ENCODE data around the gene GLCCI1. TPM values are rescaled to one million over a fixed set of nuclear protein-coding genes. Genes with fewer than 3 reads are reported as not detected.

The GLCCI1 gene
- total and polyA plus RNA-seq, 2 donors (not counting 3 experiments of a cell fraction or from before 2014, with no cell fraction given): 2.3 to 5.6 TPM

DNA sequence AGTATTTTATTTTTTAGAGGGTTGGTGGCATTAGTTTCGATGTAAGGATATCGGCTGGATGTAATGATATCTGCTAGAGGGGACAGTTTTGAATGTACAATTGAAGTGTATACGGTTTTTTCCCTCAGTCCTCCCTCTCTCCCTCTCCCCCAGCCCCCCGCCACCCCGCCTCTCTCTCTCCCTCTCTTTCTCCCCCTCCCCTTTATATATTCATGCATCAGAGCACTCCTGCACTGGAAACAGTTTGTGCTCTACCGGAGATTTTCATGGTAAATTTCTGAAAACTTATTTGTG lies 1.6 kb downstream of the GLCCI1 start:
- Histone ChIP-seq H3K4me1 (ENCODE audit: control insufficient read depth, extremely low read depth, insufficient read depth, low read length) (peaks cover 10% of the 10 kb centered on the region), H3K27ac (ENCODE audit: insufficient read depth, low read depth, low read length) (no peak overlapping the region), H3K9me3 (replicated peaks; ENCODE audit: control insufficient read depth, insufficient read depth, low read length) (no peaks in the 10 kb centered on the region), H4K20me1 (replicated peaks; ENCODE audit: control insufficient read depth, extremely low read depth, insufficient read depth, low read length) (no peaks in the 10 kb centered on the region), H3K9me1 (replicated peaks; ENCODE audit: control insufficient read depth, extremely low read depth, insufficient read depth, low read length) (no peaks in the 10 kb centered on the region), H3K36me3 (ENCODE audit: control insufficient read depth in 2 of 2, extremely low read depth in 1 of 2, insufficient read depth in 2 of 2, low read length in 2 of 2) (no peaks in the 10 kb centered on the region), H3K79me2 (ENCODE audit: control insufficient read depth, insufficient read depth, low read length) (no peaks in the 10 kb centered on the region), H3K4me3 (replicated peaks in 1 of 3; ENCODE audit: insufficient read depth in 1 of 3, low read depth in 1 of 3, low read length in 3 of 3) (peak overlapping the region; percentile 50 to 80 (median 70)), H3K4me2 (ENCODE audit: insufficient read depth, low read length) (peak overlapping the region; percentile 96), H3K9ac (replicated peaks; ENCODE audit: extremely low read depth, insufficient read depth, low read length) (peak overlapping the region; percentile 59), H2AFZ (ENCODE audit: low read depth, low read length) (peak overlapping the region; percentile 73), H3K27me3 (ENCODE audit: control insufficient read depth in 2 of 2, insufficient read depth in 2 of 2, low read length in 2 of 2) (no peaks in the 10 kb centered on the region)
- intact Hi-C loops (cut with micrococcal nuclease): loop anchor here (5.0 kb wide), 1 partner anchor 273 kb away; no protein-coding TSS in a partner anchor
- FAIRE-seq (no peak), DNase-seq (ENCODE audit: low read depth, low spot score) (no peak)
- BruUV-seq (replicated peaks): no TSS peak
- dilution Hi-C loops (cut with MboI; ENCODE audit: extremely low pct_ligation_motif_present, low sequenced_read_pairs): no loop called here
- TF ChIP-seq MYC (IDR thresholded peaks at IDR 0.05; ENCODE audit: low read depth, low read length) (no peak), EZH2 (IDR thresholded peaks at IDR 0.05; ENCODE audit: borderline replicate concordance, low read depth, low read length, severe bottlenecking) (no peak), POLR2A (IDR thresholded peaks at IDR 0.05; ENCODE audit: low read depth, low read length) (no peak), JUN (IDR thresholded peaks at IDR 0.05; ENCODE audit: borderline replicate concordance, insufficient read depth, insufficient read length, low read depth) (no peak), FOS (IDR thresholded peaks at IDR 0.05; ENCODE audit: borderline replicate concordance, insufficient read depth, low read length) (no peak)
- POLR2A ChIA-PET: interaction anchor here (0.6 kb wide), 1 partner anchor 325 kb away, joined by 4 read pairs; no protein-coding TSS in a partner anchor
- CTCF ChIA-PET: interaction anchor here (0.8 to 6.9 kb wide), 9 partner anchors 9 to 289 kb away, joined by 3 to 41 read pairs (median 5); no protein-coding TSS in a partner anchor

DNA sequence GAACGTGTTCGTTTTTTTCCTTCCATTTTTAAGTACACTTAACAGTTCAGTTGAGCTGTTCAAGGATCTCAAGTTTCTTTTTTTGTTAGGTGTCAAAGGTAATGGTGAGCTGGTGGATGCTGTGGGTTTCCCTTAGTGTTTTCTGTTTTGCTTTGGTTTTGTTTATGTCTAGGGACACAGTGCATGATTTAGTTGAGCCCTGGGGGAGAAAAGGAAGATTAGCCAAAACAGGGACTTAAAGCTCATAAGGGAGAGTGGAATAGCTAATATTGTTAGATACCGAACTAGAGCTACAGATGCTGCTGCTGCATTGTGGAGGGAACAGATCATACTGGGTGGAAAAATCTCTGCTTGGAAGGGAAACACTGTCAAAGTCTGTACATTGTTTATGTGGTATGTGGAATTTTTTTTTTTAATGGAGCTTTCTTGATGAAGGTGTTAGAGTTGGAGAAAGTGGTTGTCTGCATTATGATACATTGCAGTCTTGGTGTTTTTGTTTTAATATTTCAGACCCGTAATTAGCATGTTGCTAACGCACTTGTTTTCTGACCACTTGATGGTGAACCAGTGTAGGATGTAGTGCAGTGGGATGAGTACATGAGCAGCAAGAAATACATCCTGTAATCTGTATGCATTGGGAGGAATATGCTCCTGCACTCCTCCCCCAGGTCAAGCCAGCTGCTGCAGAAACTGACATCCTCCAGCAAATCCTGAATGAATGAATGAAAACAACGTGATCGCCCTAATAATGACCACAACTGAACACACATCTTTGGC lies 2.1 kb downstream of the GLCCI1 start:
- intact Hi-C loops (cut with micrococcal nuclease) (loop anchor here (5.0 kb wide), 1 partner anchor 273 kb away; no protein-coding TSS in a partner anchor), dilution Hi-C loops (cut with MboI; ENCODE audit: extremely low pct_ligation_motif_present, low sequenced_read_pairs) (no loop called here)
- no peaks in the 10 kb centered on the region for H3K36me3 ChIP-seq (ENCODE audit: control insufficient read depth in 2 of 2, extremely low read depth in 1 of 2, insufficient read depth in 2 of 2, low read length in 2 of 2)
- H3K9ac ChIP-seq (replicated peaks; ENCODE audit: extremely low read depth, insufficient read depth, low read length): peak overlapping the region; percentile 59
- H3K79me2 ChIP-seq (ENCODE audit: control insufficient read depth, insufficient read depth, low read length): no peaks in the 10 kb centered on the region
- TSS peak; percentile 30 for BruUV-seq (replicated peaks)
- ChIA-PET POLR2A (no interaction called here), CTCF (interaction anchor here (0.8 to 6.9 kb wide), 10 partner anchors 9 to 289 kb away, joined by 3 to 41 read pairs (median 4); no protein-coding TSS in a partner anchor)
- H3K27ac ChIP-seq (ENCODE audit: insufficient read depth, low read depth, low read length): no peak overlapping the region
- H3K27me3 ChIP-seq (ENCODE audit: control insufficient read depth in 2 of 2, insufficient read depth in 2 of 2, low read length in 2 of 2): no peaks in the 10 kb centered on the region
- FAIRE-seq (no peak), DNase-seq (ENCODE audit: low read depth, low spot score) (peak; percentile 26)
- TF ChIP-seq, protein P1, sequence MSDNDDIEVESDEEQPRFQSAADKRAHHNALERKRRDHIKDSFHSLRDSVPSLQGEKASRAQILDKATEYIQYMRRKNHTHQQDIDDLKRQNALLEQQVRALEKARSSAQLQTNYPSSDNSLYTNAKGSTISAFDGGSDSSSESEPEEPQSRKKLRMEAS (IDR thresholded peaks at IDR 0.05; ENCODE audit: insufficient read depth, insufficient read length): no peak
- TF ChIP-seq GATA2 (IDR thresholded peaks at IDR 0.05; ENCODE audit: insufficient read depth, insufficient read length, low read depth, low read length): no peak
- TF ChIP-seq JUN (IDR thresholded peaks at IDR 0.05; ENCODE audit: borderline replicate concordance, insufficient read depth, insufficient read length, low read depth): no peak
- TF ChIP-seq POLR2A (IDR thresholded peaks at IDR 0.05; ENCODE audit: low read depth, low read length): no peak
- TF ChIP-seq EZH2 (IDR thresholded peaks at IDR 0.05; ENCODE audit: borderline replicate concordance, low read depth, low read length, severe bottlenecking): no peak
- TF ChIP-seq MYC (IDR thresholded peaks at IDR 0.05; ENCODE audit: low read depth, low read length): no peak
- no peak for TF ChIP-seq POLR2AphosphoS5 (IDR thresholded peaks at IDR 0.05; ENCODE audit: insufficient read depth, low read depth, low read length)
- TF ChIP-seq, protein P2, sequence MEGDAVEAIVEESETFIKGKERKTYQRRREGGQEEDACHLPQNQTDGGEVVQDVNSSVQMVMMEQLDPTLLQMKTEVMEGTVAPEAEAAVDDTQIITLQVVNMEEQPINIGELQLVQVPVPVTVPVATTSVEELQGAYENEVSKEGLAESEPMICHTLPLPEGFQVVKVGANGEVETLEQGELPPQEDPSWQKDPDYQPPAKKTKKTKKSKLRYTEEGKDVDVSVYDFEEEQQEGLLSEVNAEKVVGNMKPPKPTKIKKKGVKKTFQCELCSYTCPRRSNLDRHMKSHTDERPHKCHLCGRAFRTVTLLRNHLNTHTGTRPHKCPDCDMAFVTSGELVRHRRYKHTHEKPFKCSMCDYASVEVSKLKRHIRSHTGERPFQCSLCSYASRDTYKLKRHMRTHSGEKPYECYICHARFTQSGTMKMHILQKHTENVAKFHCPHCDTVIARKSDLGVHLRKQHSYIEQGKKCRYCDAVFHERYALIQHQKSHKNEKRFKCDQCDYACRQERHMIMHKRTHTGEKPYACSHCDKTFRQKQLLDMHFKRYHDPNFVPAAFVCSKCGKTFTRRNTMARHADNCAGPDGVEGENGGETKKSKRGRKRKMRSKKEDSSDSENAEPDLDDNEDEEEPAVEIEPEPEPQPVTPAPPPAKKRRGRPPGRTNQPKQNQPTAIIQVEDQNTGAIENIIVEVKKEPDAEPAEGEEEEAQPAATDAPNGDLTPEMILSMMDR (IDR thresholded peaks at IDR 0.05; ENCODE audit: extremely low read depth in 1 of 2, insufficient read depth in 1 of 2, low read depth in 1 of 2, low read length in 2 of 2): no peak
- no peak for TF ChIP-seq FOS (IDR thresholded peaks at IDR 0.05; ENCODE audit: borderline replicate concordance, insufficient read depth, low read length)
- H3K9me1 ChIP-seq (replicated peaks; ENCODE audit: control insufficient read depth, extremely low read depth, insufficient read depth, low read length): no peaks in the 10 kb centered on the region
- peak overlapping the region; percentile 73 for H2AFZ ChIP-seq (ENCODE audit: low read depth, low read length)
- H3K4me3 ChIP-seq (replicated peaks in 1 of 3; ENCODE audit: insufficient read depth in 1 of 3, low read depth in 1 of 3, low read length in 3 of 3): peak overlapping the region; percentile 50 to 80 (median 70)
- peak overlapping the region; percentile 96 for H3K4me2 ChIP-seq (ENCODE audit: insufficient read depth, low read length)
- no peaks in the 10 kb centered on the region for H3K9me3 ChIP-seq (replicated peaks; ENCODE audit: control insufficient read depth, insufficient read depth, low read length)
- no peaks in the 10 kb centered on the region for H4K20me1 ChIP-seq (replicated peaks; ENCODE audit: control insufficient read depth, extremely low read depth, insufficient read depth, low read length)
- H3K4me1 ChIP-seq (ENCODE audit: control insufficient read depth, extremely low read depth, insufficient read depth, low read length): peaks cover 10% of the 10 kb centered on the region
